Heart left ventricle (tissue), 16 donors: ENCODE measurements around the gene ANXA6. TPM values are rescaled to one million over a fixed set of nuclear protein-coding genes. Genes with fewer than 3 reads are reported as not detected.

Experiments
- ATAC-seq, 4 donors: fragments of 200-7000 bp; cut with Tn5 transposase; one replicate each; pipeline ENCODE4 v1.9.1; 2020 to 2022; ENCODE audit warnings: moderate library complexity in 4 of 4, mild to moderate bottlenecking in 3 of 4, moderate number of reproducible peaks in 1 of 4
- DNase-seq, 5 donors: peaks; one replicate each; pipeline ENCODE4 v3.0.0-alpha.2; 2020
- H3K27ac ChIP-seq, 12 donors: fragments of 200-600 bp; sonication (generic) in 4 of 12; one replicate each; pipeline versions ENCODE4 v1.5.0 to v1.8.0; 2016 to 2022; ENCODE audit warnings: mild to moderate bottlenecking in 2 of 12
- H3K27me3 ChIP-seq, 9 donors: fragments of 200-600 bp; sonication (generic) in 2 of 9; one replicate each; pipeline versions ENCODE4 v1.5.1 to v1.8.0; 2016 to 2022; ENCODE audit warnings: mild to moderate bottlenecking in 3 of 9
- H3K36me3 ChIP-seq, 9 donors: fragments of 200-600 bp; sonication (generic) in 2 of 9; one replicate each; pipeline versions ENCODE4 v1.5.0 to v1.8.0; 2018 to 2022; ENCODE audit warnings: mild to moderate bottlenecking in 2 of 9
- H3K4me1 ChIP-seq, 12 donors: fragments of 200-600 bp; sonication (generic) in 4 of 12; one replicate each; pipeline versions ENCODE4 v1.5.0 to v1.8.0; 2016 to 2022; ENCODE audit warnings: mild to moderate bottlenecking in 3 of 12
- H3K4me3 ChIP-seq, 12 donors: fragments of 200-600 bp; sonication (generic) in 4 of 12; one replicate each; pipeline versions ENCODE4 v1.5.0 to v1.8.0; 2017 to 2022; ENCODE audit warnings: mild to moderate bottlenecking in 9 of 12, moderate library complexity in 4 of 12
- H3K9me3 ChIP-seq, 12 donors: fragments of 200-600 bp; sonication (generic) in 4 of 12; one replicate each; pipeline versions ENCODE4 v1.5.0 to v1.8.0; 2016 to 2022; ENCODE audit warnings: mild to moderate bottlenecking in 1 of 12
- POLR2A ChIP-seq, 2 donors: fragments of 450-650 bp; IDR thresholded peaks; one replicate each; pipeline ENCODE4 v1.6.1; 2017; ENCODE audit warnings: antibody characterized with exemption in 2 of 2, mild to moderate bottlenecking in 2 of 2, moderate library complexity in 2 of 2
- WGBS, 4 donors: extraction: QIAGEN DNeasy Blood & Tissue Kit in 2 of 4; methylation state at CpG; one replicate each; pipeline versions ENCODE4 v1.1.5 to v1.1.7; 2013 to 2018; 5-methylcytosine and 5-hydroxymethylcytosine counted together
- intact Hi-C, 10 donors: fragments of 100-400 bp; cut with DNase I; formaldehyde crosslinking; loops; one replicate each; pipeline versions ENCODE4 v1.11.1 to v1.14.2; 2022
- polyA plus RNA-seq, 2 donors: library from polyadenylated mRNA; stranded (reverse); fragments of 200-250 nt; gene quantifications; one replicate each; pipeline ENCODE4 v1.2.3, GENCODE V29; 2013
- total RNA-seq, 9 donors: library from RNA; depleted of rRNA in 2 of 9; stranded (reverse); fragments of >200 nt in 2 of 9; fragmentation: NEBNext Ultra II Directional in 3 of 9; extraction: Animal tissue kit (Norgen Biotek cat#: 25700) in 3 of 9; gene quantifications; one replicate each; pipeline versions ENCODE4 v1.1.0 to v1.2.4, GENCODE V29; 2016 to 2023
- TF ChIP-seq, protein P1 (sequence below), 12 donors: fragments of 200-600 bp; sonication (generic) in 4 of 12; IDR thresholded peaks; one replicate each; pipeline versions ENCODE4 v1.5.0 to v1.8.0; 2018 to 2022; ENCODE audit warnings: antibody characterized with exemption in 12 of 12, mild to moderate bottlenecking in 5 of 12
- donor health status: ischemic (EF 13 %, LVEDD 7.1; RV severe dilation, severe dysfunction).
- donor health status: healthy with polysubstance abuse.
- donor health status: DM: no; HTN: yes; CAD: no.
- donor health status: DM: no; HTN: no; CAD: no.
- donor health status: ischemic (EF 25% LVEDD 6.9; RV normal size, moderate dysfunction).
- donor health status: ischemic (EF 25% LVEDD 5.7; RV mildly dilated, moderate dysfunction).
- donor health status: healthy.
- donor health status: DM: yes; HTN: yes; CAD: no.
- donor health status: ischemic (EF 35%, LVEDD 5.7; RV mildly dilated, moderate dysfunction).
- donor health status: nonischemic (EF 11% LVEDD 7.7; RV severe dilation, severe dysfunction).
- donor health status: DM: yes; HTN: yes; CAD: no.
- donor health status: PGD.
- donor health status: ischemic (EF 29% LVEDD 5.4; RV normal size, mild dysfunction).
- donor health status: nonischemic (EF 23%, LVEDD 6.1; RV moderate dilation, normal function).

ANXA6 gene
- total and polyA plus RNA-seq, 11 donors: 171 to 287 (median 202) TPM

DNA sequence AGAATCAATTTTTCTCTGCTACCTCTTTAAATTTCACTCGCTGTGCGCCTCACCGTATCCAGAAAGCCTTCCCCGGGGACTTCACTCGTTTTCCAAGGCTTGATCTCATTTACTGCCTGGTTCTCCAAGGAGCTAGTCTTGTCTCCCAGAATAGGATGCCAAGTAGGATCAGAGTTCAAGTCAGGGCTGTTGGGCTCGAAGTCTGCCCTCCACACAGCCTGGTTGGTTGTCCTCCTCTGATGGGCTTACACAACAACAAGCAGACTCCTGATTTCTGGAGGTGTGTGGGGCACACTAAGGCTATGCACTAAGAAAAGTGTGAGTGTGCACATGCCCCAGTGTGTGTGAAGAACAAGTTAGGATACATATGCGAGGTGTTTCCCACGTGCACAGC lies 62.7 kb downstream of the ANXA6 start:
- peaks cover 14 to 82% (median 31%) of the 10 kb centered on the region in 12 donors for H3K4me1 ChIP-seq
- H3K27me3 ChIP-seq: no peaks in the 10 kb centered on the region
- no peaks in the 10 kb centered on the region for H3K36me3 ChIP-seq
- intact Hi-C loops: loop anchor here in 1 of 10 donors (2.0 kb wide), 1 partner anchor 14 kb away; the partner anchor contains the start of gene TNIP1
- ATAC-seq (peak in 2 of 4 donors; percentile 4 to 18), DNase-seq (no peak)
- H3K4me3 ChIP-seq: no peak overlapping the region
- TF ChIP-seq POLR2A (IDR thresholded peaks at IDR 0.05): no peak
- TF ChIP-seq, protein P1, sequence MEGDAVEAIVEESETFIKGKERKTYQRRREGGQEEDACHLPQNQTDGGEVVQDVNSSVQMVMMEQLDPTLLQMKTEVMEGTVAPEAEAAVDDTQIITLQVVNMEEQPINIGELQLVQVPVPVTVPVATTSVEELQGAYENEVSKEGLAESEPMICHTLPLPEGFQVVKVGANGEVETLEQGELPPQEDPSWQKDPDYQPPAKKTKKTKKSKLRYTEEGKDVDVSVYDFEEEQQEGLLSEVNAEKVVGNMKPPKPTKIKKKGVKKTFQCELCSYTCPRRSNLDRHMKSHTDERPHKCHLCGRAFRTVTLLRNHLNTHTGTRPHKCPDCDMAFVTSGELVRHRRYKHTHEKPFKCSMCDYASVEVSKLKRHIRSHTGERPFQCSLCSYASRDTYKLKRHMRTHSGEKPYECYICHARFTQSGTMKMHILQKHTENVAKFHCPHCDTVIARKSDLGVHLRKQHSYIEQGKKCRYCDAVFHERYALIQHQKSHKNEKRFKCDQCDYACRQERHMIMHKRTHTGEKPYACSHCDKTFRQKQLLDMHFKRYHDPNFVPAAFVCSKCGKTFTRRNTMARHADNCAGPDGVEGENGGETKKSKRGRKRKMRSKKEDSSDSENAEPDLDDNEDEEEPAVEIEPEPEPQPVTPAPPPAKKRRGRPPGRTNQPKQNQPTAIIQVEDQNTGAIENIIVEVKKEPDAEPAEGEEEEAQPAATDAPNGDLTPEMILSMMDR (IDR thresholded peaks at IDR 0.05): no peak
- peak overlapping the region in 11 of 12 donors; percentile 30 to 85 (median 55) for H3K27ac ChIP-seq
- H3K9me3 ChIP-seq: no peaks in the 10 kb centered on the region
- 29 to 47% (median 37%) methylated on average over 8 of the region's 8 CpGs for WGBS, 4 donors

DNA sequence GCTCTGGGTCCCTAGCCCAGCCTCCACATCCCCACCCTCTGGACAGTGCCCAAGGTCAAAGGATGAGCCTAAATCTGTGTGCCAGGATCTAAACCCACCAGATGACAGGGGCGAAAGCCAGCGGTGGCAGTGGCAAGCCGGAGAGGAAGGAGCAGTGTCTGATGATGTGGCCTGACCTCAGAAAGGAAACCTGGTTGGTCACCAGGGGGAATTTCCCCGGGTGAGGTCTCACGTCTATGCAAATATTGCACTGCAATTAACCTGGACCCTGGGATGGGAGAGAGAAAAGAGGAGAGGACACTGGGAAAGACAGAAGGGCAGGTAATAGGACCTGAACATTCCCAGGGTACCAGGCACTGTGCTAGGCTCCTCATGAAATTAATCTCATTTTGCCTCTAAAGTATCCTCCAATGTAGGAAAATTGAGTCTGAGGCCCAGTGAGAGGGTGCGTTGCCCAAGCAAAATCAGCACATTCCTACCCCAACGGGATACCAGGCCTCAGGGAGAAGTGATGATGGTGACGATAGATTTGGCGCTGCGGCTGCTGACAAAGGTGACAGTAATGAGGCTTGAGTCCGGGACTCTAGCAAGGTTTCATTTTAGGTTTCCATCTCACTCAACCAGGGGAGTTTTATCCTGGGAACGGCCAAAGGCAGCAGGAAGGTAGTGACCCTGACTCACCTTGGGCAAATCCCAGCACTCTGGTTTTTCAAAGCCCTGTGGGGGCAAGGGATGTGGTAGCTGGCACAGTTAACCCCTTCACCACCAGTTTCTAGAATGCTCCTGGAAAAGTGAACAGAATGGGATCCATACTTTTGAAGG lies 63.3 kb downstream of the ANXA6 start:
- H3K4me3 ChIP-seq: no peak overlapping the region

DNA sequence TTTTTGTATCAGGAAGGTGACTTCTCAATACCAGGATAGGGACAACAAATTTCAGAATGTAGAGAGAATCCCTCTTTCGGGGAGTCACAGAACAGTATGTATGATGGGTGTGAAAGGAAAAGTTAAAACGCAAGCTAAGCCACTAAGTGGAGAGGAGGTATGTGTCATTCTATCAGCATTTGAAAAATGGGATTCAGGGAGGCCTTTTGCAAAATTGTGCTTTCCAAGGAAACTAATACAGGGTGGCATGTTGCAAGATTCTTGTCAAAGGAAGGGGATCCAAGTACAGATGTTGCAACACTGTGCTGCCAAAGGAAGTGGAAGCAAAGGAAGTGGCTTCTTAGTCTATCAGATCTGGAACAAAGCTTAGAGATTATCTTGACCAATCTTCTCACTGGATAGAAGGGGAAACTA lies 64.1 kb downstream of the ANXA6 start:
- Histone ChIP-seq H3K27me3 (no peaks in the 10 kb centered on the region), H3K36me3 (no peaks in the 10 kb centered on the region), H3K4me3 (no peak overlapping the region), H3K9me3 (no peaks in the 10 kb centered on the region), H3K4me1 (peaks cover 14 to 78% (median 34%) of the 10 kb centered on the region in 12 donors), H3K27ac (peak overlapping the region in 8 of 12 donors; percentile 30 to 85 (median 53))
- TF ChIP-seq, protein P1 (IDR thresholded peaks at IDR 0.05): no peak
- no peak for TF ChIP-seq POLR2A (IDR thresholded peaks at IDR 0.05)
- 56 to 68% (median 60%) methylated on average over 2 of the region's 2 CpGs for WGBS, 4 donors
- intact Hi-C loops: no loop called here
- no peak for DNase-seq
- ATAC-seq: peak in 3 of 4 donors; percentile 19 to 50 (median 37)

More for the DNA sequence above, 63.3 kb downstream of the ANXA6 start:
- no peaks in the 10 kb centered on the region for H3K36me3 ChIP-seq
- no peaks in the 10 kb centered on the region for H3K27me3 ChIP-seq
- H3K4me1 ChIP-seq: peaks cover 14 to 80% (median 34%) of the 10 kb centered on the region in 12 donors
- H3K9me3 ChIP-seq: no peaks in the 10 kb centered on the region
- intact Hi-C loops: loop anchor here in 1 of 10 donors (2.0 kb wide), 1 partner anchor 13 kb away; the partner anchor contains the start of gene TNIP1
- WGBS, 4 donors: 39 to 50% (median 45%) methylated on average over 12 of the region's 12 CpGs
- peak overlapping the region in 11 of 12 donors; percentile 30 to 85 (median 55) for H3K27ac ChIP-seq
- DNase-seq (no peak), ATAC-seq (peak in 1 of 4 donors; percentile 5)
- TF ChIP-seq POLR2A (IDR thresholded peaks at IDR 0.05): no peak
- TF ChIP-seq, protein P1 (IDR thresholded peaks at IDR 0.05): no peak

DNA sequence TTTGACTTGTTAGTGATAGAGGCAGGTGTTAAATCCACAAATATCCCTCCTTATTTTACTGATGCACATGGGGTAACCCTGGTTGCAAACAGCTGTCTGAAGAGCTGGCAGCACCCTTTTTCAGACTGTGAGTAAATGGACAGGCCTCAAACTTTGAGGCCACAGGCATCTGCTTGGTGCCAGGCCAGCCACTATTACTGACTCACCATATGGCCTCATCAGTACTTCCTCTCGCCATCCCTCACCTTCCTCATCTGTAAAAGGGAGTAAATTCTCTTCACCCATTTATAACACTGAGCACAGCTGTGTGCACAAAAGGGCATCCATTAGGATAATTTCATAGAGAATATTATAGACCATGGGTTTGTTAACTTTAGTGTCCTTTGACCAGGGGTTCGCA lies 64.8 kb downstream of the ANXA6 start:
- intact Hi-C loops: no loop called here
- Histone ChIP-seq H3K27me3 (no peaks in the 10 kb centered on the region), H3K4me3 (no peak overlapping the region), H3K9me3 (no peaks in the 10 kb centered on the region), H3K36me3 (no peaks in the 10 kb centered on the region), H3K27ac (peak overlapping the region in 1 of 12 donors; percentile 85), H3K4me1 (peaks cover 14 to 71% (median 34%) of the 10 kb centered on the region in 12 donors)
- DNase-seq (no peak), ATAC-seq (peak in 1 of 4 donors; percentile 26)
- TF ChIP-seq POLR2A (IDR thresholded peaks at IDR 0.05): no peak
- TF ChIP-seq, protein P1 (IDR thresholded peaks at IDR 0.05): no peak
- WGBS, 4 donors: 81 to 95% (median 93%) methylated on average over 2 of the region's 2 CpGs
